Stimulated activated memory B cell treated with anti-CD40 and anti-IgM and Interleukin-4, amounts not matched to agents 10 μg/mL and 1 μg/mL and 100 μg/mL, for 72 hours (primary cell): Measurements from ENCODE around the gene GIPC1.

Source experiments
- ATAC-seq: fragments of 150-1000 bp; cut with Tn5 transposase; 2 replicates; pipeline ENCODE4 v1.10.0; 2021
- H3K27ac Mint-ChIP-seq: one replicate; pipeline ENCODE4 v1.8.0; 2022; ENCODE audit warnings: mild to moderate bottlenecking, mixed read lengths
- H3K27me3 Mint-ChIP-seq: one replicate; pipeline ENCODE4 v1.8.0; 2022; ENCODE audit warnings: mixed read lengths
- H3K36me3 Mint-ChIP-seq: one replicate; pipeline ENCODE4 v1.8.0; 2022; ENCODE audit warnings: mixed read lengths
- H3K4me1 Mint-ChIP-seq: one replicate; pipeline ENCODE4 v1.8.0; 2022; ENCODE audit warnings: mixed read lengths
- H3K4me3 Mint-ChIP-seq: one replicate; pipeline ENCODE4 v1.8.0; 2022; ENCODE audit warnings: mild to moderate bottlenecking, moderate library complexity, mixed read lengths
- H3K9me3 Mint-ChIP-seq: one replicate; pipeline ENCODE4 v1.8.0; 2022; ENCODE audit warnings: mixed read lengths

The GIPC1 gene

GRCh38 chr19:14528419-14529253 is 32.7 kb upstream of the GIPC1 start:
- H3K4me3 Mint-ChIP-seq, result peak overlapping the region; percentile 96
- H3K27me3 Mint-ChIP-seq, result no peaks in the 10 kb centered on the region
- peaks cover 14% of the 10 kb centered on the region for H3K4me1 Mint-ChIP-seq
- H3K9me3 Mint-ChIP-seq, result no peaks in the 10 kb centered on the region
- no peak for ATAC-seq
- H3K36me3 Mint-ChIP-seq, result no peaks in the 10 kb centered on the region
- peak overlapping the region; percentile 86 for H3K27ac Mint-ChIP-seq

DNA sequence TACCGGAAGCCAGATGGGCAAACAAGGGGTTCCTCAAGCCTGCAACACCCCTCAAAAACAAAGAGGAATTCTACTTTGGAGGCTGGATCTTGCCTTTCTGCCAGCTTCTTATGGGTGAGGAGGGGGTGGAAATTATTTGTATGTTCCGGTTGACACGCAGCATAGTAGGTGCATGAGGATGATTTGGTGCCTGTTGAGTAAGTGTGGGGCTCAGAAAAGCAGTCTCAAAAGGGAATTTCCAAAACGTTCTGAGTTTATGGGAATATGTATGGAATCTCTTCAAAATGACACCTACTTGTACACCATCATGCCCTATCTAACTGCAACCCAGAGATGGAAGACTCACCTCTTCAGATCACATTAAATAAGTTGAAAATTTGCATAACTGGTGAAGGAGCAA is 30.5 kb upstream of the GIPC1 start:
- peaks cover 27% of the 10 kb centered on the region for H3K4me1 Mint-ChIP-seq
- ATAC-seq, result no peak
- no peaks in the 10 kb centered on the region for H3K27me3 Mint-ChIP-seq
- no peak overlapping the region for H3K4me3 Mint-ChIP-seq
- H3K36me3 Mint-ChIP-seq, result no peaks in the 10 kb centered on the region
- H3K27ac Mint-ChIP-seq, result no peak overlapping the region
- no peaks in the 10 kb centered on the region for H3K9me3 Mint-ChIP-seq

DNA sequence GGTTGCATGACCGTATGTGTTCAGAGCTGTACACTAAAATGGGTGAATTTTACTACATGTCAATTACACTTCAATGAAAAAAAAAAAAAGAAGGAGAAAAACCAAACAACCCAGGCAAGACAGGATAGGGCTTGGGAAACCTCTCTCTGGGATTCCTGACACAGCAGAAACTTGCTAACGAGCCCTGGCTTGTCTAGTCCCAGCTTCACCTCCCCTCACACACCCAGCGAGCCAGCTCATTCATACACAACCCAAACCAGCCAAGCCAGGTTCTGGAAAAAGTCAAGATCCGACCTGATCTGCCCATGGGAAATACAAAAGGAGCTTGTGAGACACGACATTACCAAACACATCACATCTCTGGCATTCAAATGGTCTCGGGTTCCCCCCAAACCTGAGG is 29.8 kb upstream of the GIPC1 start:
- H3K27me3 Mint-ChIP-seq, result no peaks in the 10 kb centered on the region
- H3K9me3 Mint-ChIP-seq, result no peaks in the 10 kb centered on the region
- H3K36me3 Mint-ChIP-seq, result no peaks in the 10 kb centered on the region
- ATAC-seq, result no peak
- no peak overlapping the region for H3K27ac Mint-ChIP-seq
- no peak overlapping the region for H3K4me3 Mint-ChIP-seq
- H3K4me1 Mint-ChIP-seq, result peaks cover 24% of the 10 kb centered on the region

DNA sequence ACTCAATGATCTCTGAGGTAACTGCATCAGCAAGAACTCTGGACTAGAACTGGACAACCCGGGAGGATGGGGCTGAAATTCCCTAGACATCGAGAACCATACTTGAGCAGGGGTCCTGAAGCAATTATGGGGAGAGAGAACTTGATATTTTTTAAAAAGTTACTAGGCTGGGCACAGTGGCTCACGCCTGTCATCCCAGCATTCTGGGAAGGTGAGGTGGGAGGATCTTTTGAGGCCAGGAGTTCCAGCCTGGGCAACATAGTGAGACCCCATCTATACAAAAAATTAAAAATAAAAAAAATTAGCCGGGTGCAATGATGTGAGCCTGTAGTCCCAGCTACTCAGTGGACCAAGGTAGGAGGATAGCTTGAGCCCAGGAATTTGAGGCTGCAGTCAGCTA is 24.6 kb upstream of the GIPC1 start:
- Mint-ChIP-seq H3K4me3 (no peak overlapping the region), H3K4me1 (peaks cover 41% of the 10 kb centered on the region), H3K27ac (no peak overlapping the region), H3K27me3 (no peaks in the 10 kb centered on the region), H3K36me3 (peaks cover 16% of the 10 kb centered on the region), H3K9me3 (no peaks in the 10 kb centered on the region)
- no peak for ATAC-seq

DNA sequence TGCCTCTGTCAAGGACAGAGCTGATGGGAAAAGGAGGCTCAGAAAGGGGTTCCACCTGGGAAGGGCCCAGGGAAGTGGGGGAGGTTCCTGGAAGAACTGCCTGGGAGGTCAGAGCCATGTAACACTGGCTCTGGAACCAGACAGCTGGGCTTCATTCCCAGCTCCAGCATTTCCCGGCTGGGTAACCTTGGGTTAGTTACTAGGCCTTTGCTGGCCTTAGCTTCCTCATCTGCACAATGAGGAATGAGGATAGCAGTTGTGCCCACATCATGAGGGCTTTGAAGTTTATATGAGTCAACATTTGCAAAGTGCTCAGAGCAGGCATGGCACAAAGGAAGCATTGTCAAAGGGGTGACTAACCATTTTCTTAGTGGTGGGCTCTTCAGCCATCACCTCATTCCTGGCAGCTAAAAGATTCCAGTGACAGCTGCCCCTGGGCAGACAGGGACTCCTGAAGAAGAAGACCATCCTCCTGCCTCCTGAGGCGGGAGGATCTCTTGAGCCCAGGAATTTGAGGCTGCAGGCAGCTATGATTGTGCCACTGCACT is 24.0 kb upstream of the GIPC1 start:
- H3K27me3 Mint-ChIP-seq, result no peaks in the 10 kb centered on the region
- peak overlapping the region; percentile 79 for H3K4me3 Mint-ChIP-seq
- H3K36me3 Mint-ChIP-seq, result peaks cover 22% of the 10 kb centered on the region
- peak overlapping the region; percentile 95 for H3K27ac Mint-ChIP-seq
- H3K9me3 Mint-ChIP-seq, result no peaks in the 10 kb centered on the region
- peaks cover 47% of the 10 kb centered on the region for H3K4me1 Mint-ChIP-seq
- no peak for ATAC-seq

DNA sequence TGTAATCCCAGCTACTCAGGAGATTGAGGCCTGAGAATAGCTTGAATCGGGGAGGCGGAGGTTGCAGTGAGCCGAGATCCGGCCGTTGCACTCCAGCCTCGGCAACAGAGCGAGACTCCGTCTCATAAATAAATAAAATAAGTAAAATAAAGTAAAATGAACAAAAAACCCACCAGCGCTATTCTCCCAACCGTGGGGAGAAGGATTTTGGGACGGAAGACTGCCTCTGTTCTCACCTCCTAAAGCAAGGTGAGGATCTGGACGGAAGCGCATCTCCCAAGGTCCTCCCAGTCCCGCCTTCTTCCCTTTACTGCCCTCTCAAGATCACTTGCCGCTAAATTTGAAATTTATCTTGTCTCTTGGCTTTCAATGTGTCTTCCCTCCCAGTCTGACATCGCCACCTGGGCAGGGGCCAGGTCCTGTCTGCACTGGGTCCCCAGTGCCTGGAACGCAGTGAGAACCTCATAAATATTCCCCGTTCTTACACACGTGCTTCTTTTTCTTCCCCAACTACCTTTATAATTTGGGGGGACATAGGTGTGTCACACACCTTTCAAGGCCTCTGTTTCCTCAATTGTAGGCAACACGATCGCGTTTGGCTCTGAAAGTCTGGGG is 23.4 kb upstream of the GIPC1 start:
- no peak for ATAC-seq
- Mint-ChIP-seq H3K4me1 (peaks cover 53% of the 10 kb centered on the region), H3K27ac (peak overlapping the region; percentile 95)

DNA sequence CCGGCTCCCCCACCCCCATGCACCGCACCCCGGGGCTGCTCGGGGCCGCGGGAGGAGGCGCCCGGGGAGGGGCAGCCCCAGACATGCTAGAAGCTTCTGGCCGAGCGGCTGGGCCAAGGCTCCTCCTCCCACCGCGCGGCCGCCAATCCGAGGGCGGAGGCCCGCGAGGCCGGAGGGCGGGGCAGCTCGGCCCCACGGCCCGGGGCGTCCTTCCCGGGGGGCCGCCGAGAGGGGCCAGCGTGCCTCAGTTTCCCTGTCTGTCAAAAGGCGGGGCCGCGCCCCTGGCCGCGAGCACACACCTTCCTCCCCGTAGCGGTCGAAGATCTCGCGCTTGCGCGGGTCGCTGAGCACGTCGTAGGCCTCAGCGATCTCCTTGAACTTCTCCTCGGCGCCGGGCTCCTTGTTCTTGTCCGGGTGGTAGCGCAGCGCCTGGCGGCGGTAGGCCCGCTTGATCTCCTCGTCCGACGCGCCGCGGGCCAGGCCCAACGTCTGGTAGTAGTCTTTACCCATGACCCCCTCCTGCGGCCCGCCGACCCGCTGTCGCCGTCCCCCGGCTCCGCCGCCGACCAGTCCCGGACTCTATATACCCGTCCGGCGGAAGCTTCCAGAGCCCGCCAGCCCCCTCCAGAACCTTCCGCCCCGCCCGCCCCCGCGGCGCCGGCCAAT is 22.0 kb upstream of the GIPC1 start, which contains the start of gene DNAJB1:
TSS of gene DNAJB1 (minus strand) at position 558 of the 666 bp plus-strand sequence. CDS start at position 510, 48 bp downstream.
- ATAC-seq, result peak; percentile 87
- H3K27ac Mint-ChIP-seq, result peak within 1 kb of the TSS; percentile 95
- peak within 1 kb of the TSS; percentile 94 for H3K4me3 Mint-ChIP-seq
- peaks cover 37% of the 10 kb centered on the region for H3K36me3 Mint-ChIP-seq
- H3K27me3 Mint-ChIP-seq, result no peaks in the 10 kb centered on the region
- H3K4me1 Mint-ChIP-seq, result peaks cover 48% of the 10 kb centered on the region
- H3K9me3 Mint-ChIP-seq, result no peaks in the 10 kb centered on the region

More for the DNA sequence above, 23.4 kb upstream of the GIPC1 start:
- Mint-ChIP-seq H3K36me3 (peaks cover 28% of the 10 kb centered on the region), H3K9me3 (no peaks in the 10 kb centered on the region), H3K27me3 (no peaks in the 10 kb centered on the region), H3K4me3 (peak overlapping the region; percentile 94)

DNA sequence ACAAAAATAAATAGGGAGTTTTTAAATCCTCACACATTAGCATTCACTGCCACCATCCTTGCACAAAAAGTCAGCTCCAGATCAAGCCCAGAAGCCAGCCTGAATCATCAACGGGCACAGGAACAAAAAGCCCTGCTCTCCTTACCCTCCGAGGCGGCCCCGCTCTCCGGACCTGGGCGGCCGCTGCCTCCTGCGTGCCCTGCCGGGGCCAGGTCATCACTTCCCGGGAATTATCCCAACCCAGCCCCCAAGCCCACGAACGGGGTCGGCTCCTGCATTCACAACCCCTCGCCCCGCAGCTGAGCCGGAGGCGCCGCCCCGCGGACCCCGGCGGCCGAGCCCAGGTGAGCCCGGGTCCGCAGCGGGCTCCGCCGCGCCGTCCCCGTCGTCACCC is 21.5 kb upstream of the GIPC1 start:
- Mint-ChIP-seq H3K27ac (peak overlapping the region; percentile 95), H3K4me1 (peaks cover 43% of the 10 kb centered on the region), H3K9me3 (no peaks in the 10 kb centered on the region), H3K27me3 (no peaks in the 10 kb centered on the region), H3K36me3 (peaks cover 37% of the 10 kb centered on the region), H3K4me3 (peak overlapping the region; percentile 94)
- no peak for ATAC-seq

GRCh38 chr19:14516746-14517438 is 21.0 kb upstream of the GIPC1 start:
- H3K27ac Mint-ChIP-seq, result peak overlapping the region; percentile 95
- no peaks in the 10 kb centered on the region for H3K9me3 Mint-ChIP-seq
- peak overlapping the region; percentile 94 for H3K4me3 Mint-ChIP-seq
- no peaks in the 10 kb centered on the region for H3K27me3 Mint-ChIP-seq
- peaks cover 37% of the 10 kb centered on the region for H3K36me3 Mint-ChIP-seq
- H3K4me1 Mint-ChIP-seq, result peaks cover 42% of the 10 kb centered on the region
- ATAC-seq, result no peak

DNA sequence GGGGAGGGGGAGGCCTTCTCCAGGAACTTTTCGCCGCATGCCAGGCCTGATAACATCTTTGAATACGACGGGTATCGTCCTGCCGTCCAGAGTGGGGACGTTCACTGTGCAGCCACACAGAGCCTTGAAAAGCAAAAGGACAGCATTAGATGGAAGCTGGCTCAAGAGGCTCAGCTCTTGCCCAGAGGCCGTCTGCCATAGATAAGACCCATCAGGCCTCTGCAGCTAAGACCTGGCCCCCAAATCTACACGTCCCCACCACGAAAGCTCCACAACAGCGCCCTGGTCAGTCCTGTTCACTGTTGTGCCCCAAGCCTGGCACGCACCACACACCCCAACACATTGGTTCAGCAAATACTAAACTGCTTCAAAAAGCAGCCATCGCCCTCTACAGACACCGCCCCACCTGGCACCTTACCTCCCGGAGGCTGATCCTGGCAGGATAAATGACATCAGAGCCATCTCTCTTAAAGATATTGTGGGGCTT is 20.2 kb upstream of the GIPC1 start:
- no peaks in the 10 kb centered on the region for H3K9me3 Mint-ChIP-seq
- H3K4me1 Mint-ChIP-seq, result peaks cover 42% of the 10 kb centered on the region
- peak overlapping the region; percentile 95 for H3K27ac Mint-ChIP-seq
- H3K4me3 Mint-ChIP-seq, result peak overlapping the region; percentile 94
- peaks cover 37% of the 10 kb centered on the region for H3K36me3 Mint-ChIP-seq
- ATAC-seq, result no peak
- no peaks in the 10 kb centered on the region for H3K27me3 Mint-ChIP-seq

- no peaks in the 10 kb centered on the region for H3K9me3 Mint-ChIP-seq
- ATAC-seq, result no peak
- H3K36me3 Mint-ChIP-seq, result peaks cover 37% of the 10 kb centered on the region
- peaks cover 42% of the 10 kb centered on the region for H3K4me1 Mint-ChIP-seq
- H3K27ac Mint-ChIP-seq, result peak overlapping the region; percentile 42
- H3K27me3 Mint-ChIP-seq, result no peaks in the 10 kb centered on the region
- peak overlapping the region; percentile 94 for H3K4me3 Mint-ChIP-seq
Measured at GRCh38 chr19:14515501-14516047, 19.6 kb upstream of the GIPC1 start.

GRCh38 chr19:14514215-14514863 is 18.4 kb upstream of the GIPC1 start:
- H3K4me1 Mint-ChIP-seq, result peaks cover 35% of the 10 kb centered on the region
- H3K9me3 Mint-ChIP-seq, result no peaks in the 10 kb centered on the region
- H3K4me3 Mint-ChIP-seq, result no peak overlapping the region
- no peak for ATAC-seq
- H3K27me3 Mint-ChIP-seq, result no peaks in the 10 kb centered on the region
- peaks cover 37% of the 10 kb centered on the region for H3K36me3 Mint-ChIP-seq
- H3K27ac Mint-ChIP-seq, result no peak overlapping the region

- peaks cover 37% of the 10 kb centered on the region for H3K36me3 Mint-ChIP-seq
- H3K27me3 Mint-ChIP-seq, result no peaks in the 10 kb centered on the region
- peaks cover 33% of the 10 kb centered on the region for H3K4me1 Mint-ChIP-seq
- ATAC-seq, result no peak
- H3K27ac Mint-ChIP-seq, result no peak overlapping the region
- H3K9me3 Mint-ChIP-seq, result no peaks in the 10 kb centered on the region
- no peak overlapping the region for H3K4me3 Mint-ChIP-seq
Measured at GRCh38 chr19:14512406-14512961, 16.6 kb upstream of the GIPC1 start.

GRCh38 chr19:14511229-14511593 is 15.3 kb upstream of the GIPC1 start:
- H3K27ac Mint-ChIP-seq, result no peak overlapping the region
- H3K9me3 Mint-ChIP-seq, result no peaks in the 10 kb centered on the region
- peaks cover 28% of the 10 kb centered on the region for H3K36me3 Mint-ChIP-seq
- H3K4me1 Mint-ChIP-seq, result peaks cover 22% of the 10 kb centered on the region
- no peak overlapping the region for H3K4me3 Mint-ChIP-seq
- ATAC-seq, result no peak
- H3K27me3 Mint-ChIP-seq, result no peaks in the 10 kb centered on the region
